Measurements from ENCODE around the gene FBRS.
"Not testable (repeated sequence)": the region's sequence is repeated elsewhere in the genome, so short reads cannot be mapped to it uniquely, and the experiment has no call there.

Gene FBRS

DNA sequence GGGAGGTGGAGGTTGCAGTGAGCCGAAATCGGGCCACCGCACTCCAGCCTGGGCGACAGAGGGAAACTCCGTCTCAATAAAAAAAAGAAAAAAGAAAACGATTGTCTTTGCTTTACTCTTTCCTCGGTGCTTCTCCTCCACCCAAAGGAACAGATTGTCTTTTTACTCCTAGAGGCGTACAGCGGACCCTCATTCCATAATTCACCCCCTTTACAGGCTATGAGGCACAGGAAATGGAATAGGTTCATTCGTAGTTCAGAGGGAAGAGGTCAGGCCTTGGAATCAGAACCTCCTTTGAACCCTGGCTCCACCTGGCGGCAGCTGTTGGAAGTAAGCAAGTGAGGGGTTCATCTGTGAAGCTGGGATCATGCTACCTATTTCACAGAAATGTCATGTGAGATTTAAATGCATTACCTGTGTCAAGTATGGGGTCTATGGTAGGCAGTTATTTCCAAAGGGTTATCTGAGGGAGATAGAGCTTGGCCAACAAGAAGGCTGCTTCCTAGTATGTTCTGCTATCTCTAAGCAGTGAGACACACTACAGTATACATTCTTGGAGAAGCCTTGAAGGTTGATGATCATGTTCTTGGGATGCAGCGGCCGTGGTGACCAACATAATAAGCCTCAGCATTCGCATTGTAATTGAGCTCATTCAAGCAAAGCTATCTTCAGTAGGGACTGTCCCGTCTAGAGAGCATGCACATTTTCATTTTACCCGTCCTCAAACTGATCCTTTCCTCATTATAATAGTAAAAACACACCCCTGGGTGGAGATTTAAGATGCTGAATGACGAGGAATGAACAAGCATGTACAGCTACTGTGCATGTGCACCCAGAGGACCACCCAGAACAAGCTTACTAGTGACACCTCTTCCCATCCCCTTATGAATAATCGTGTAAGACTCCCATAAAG is 29.3 kb upstream of the FBRS start:
- no peak overlapping the region for H3K27ac ChIP-seq
- no peak for DNase-seq (ENCODE audit: low spot score)
- TF ChIP-seq, protein P1, sequence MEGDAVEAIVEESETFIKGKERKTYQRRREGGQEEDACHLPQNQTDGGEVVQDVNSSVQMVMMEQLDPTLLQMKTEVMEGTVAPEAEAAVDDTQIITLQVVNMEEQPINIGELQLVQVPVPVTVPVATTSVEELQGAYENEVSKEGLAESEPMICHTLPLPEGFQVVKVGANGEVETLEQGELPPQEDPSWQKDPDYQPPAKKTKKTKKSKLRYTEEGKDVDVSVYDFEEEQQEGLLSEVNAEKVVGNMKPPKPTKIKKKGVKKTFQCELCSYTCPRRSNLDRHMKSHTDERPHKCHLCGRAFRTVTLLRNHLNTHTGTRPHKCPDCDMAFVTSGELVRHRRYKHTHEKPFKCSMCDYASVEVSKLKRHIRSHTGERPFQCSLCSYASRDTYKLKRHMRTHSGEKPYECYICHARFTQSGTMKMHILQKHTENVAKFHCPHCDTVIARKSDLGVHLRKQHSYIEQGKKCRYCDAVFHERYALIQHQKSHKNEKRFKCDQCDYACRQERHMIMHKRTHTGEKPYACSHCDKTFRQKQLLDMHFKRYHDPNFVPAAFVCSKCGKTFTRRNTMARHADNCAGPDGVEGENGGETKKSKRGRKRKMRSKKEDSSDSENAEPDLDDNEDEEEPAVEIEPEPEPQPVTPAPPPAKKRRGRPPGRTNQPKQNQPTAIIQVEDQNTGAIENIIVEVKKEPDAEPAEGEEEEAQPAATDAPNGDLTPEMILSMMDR (IDR thresholded peaks at IDR 0.05), result peak; percentile 80
- H3K4me3 ChIP-seq, result peak overlapping the region; percentile 29

DNA sequence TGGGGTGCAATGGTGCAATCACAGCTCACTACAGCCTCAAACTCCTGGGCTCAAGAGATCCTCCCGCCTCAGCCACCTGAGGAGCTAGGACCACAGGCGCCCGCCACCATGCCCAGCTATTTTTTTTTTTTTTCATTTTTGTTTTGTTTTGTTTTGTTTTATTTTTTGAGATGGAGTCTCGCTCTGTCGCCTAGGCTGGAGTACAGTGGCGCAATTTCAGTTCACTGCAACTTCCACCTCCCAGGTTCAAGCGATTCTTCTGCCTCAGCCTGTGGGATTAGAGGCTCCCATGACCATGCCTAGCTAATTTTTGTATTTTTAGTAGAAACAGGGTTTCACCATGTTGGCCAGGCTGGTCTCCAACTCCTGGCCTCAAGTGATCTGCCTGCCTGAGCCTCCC is 25.8 kb upstream of the FBRS start:
- DNase-seq (ENCODE audit: low spot score); H3K4me3 ChIP-seq; H3K27ac ChIP-seq: not testable (repeated sequence)

DNA sequence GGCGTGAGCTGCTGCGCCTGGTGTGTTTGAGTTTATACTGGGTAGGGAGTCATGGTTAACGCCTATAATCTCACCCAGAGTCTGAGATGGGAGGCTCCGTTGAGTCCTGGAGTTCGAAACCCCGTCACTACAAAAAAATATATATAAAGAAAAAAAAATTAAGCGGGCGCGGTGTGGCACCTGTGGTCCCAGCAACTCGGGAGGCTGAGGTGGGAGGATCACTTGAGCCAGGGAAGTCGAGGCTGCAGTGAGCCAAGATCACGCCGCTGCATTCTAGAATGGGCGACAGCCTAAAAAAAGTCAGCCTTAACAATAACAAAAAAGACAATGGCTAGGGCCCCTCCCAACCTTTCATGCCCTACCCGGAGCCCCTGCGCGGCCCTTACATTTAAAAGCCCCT is 24.7 kb upstream of the FBRS start:
- H3K27ac ChIP-seq, result peak overlapping the region; percentile 75 to 96
- H3K4me3 ChIP-seq, result peak overlapping the region; percentile 85
- DNase-seq (ENCODE audit: low spot score), result no peak
- TF ChIP-seq, protein P1 (IDR thresholded peaks at IDR 0.05), result no peak

DNA sequence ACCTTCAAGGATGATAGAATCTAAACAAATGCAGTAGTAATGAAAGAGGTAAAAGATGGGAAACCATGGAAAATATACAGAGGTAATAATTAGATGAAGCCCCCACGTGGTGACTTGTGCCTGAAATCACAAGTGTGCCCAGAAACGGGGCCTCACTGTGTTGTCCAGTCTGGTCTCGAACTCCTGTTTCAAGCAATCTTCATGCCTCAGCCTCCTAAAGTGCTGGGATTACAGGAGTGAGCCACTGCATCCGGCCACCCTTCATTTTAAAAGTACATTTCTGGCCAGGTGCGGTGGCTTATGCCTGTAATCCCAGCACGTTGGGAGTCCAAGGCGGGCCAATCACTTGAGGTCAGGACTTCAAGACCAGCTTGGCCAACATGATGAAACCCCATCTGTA is 21.6 kb upstream of the FBRS start:
- H3K27ac ChIP-seq, result no peak overlapping the region

DNA sequence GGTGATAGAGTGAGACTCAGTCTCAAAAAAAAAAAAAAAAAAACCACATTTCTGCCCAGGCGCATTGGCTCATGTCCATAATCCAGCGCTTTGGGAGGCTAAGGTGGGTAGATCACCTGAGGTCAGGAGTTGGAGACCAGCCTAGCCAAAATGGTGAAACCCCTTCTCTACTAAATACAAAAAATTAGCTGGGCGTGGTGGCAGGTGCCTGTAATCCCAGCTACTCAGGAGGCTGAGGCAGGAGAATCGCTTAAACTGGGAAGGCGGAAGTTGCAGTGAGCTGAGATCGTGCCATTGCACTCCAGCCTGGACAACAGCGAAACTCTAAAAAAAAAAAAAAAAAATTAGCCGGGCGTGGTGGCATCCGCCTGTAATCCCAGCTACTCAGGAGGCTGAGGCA is 21.1 kb upstream of the FBRS start:
- DNase-seq (ENCODE audit: low spot score); H3K4me3 ChIP-seq; H3K27ac ChIP-seq: not testable (repeated sequence)

More for the DNA sequence above, 21.6 kb upstream of the FBRS start:
- H3K4me3 ChIP-seq, result no peak overlapping the region
- TF ChIP-seq, protein P1 (IDR thresholded peaks at IDR 0.05), result no peak
- DNase-seq (ENCODE audit: low spot score), result no peak

DNA sequence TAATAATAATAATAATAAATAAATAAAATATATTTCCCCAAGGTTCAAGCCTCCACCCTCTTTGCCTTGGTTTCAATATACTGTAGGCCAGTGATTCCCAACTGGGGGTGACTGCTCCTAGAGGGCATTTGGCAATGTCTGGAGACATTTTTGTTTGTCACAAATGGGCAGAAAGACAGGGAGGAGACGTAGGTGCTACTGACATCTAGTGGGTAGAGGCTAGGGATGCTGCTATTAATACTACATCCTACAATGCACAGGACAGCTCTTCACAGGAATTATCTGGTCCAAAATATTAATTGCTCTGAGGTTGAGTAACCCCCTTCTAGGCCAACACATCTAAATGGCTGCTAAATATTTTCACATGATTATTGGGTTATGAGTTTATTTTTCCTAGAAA is 20.3 kb upstream of the FBRS start:
- TF ChIP-seq, protein P1 (IDR thresholded peaks at IDR 0.05), result no peak
- no peak for DNase-seq (ENCODE audit: low spot score)
- Histone ChIP-seq H3K27ac (no peak overlapping the region), H3K4me3 (no peak overlapping the region)

DNA sequence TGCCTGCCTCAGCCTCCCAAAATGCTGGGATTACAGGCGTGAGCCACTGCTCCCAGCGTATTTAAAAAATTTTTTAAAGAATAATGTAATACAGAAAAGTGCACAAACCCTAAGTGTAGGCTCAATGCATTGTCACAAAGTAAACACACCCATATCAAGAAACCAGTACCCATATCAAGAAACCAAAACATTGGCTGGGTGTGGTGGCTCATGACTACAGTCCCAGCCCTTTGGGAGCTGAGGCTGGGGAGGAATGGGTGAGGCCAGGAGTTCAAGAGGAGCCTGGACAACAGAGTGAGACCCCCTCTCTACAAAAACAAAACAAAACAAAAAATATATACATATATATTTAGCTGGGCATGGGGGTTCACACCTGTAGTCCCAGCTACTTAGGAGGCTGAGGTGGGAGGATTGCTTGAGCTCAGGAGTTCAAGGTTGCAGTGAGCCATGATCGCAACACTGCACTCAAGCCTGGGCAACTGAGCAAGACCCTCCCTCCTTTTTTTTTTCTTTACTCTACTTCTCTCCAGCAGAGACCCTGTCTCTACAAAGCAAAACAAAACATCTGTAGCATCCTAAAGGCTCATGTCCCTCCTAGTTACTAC is 16.8 kb upstream of the FBRS start:
- no peak for DNase-seq (ENCODE audit: low spot score)
- no peak overlapping the region for H3K27ac ChIP-seq
- TF ChIP-seq, protein P1 (IDR thresholded peaks at IDR 0.05), result no peak

DNA sequence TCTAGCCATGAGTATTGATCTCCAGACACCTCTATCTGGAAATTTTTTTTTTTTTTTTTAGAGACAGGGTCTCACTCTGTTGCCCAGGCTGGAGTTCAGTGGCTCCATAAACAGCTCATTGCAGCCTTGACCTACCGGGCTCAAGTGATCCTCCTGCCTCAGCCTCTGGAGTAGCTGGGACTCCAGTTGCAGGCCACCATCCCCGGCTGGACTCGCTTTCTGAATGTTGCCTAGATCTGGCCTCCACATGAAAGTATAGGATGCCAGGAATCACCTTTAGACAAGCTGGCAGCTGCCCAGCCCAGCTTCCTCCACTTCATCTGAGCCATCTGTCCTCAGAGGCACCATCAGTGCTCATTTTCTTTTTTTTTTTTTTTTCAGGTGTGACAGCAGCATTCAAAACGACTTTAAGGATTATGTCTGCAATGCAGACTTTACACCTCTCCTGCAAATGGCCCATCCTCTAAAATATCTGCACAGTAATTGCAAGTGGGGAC is 13.8 kb upstream of the FBRS start:
- H3K4me3 ChIP-seq, result no peak overlapping the region
- H3K27ac ChIP-seq, result no peak overlapping the region
- TF ChIP-seq, protein P1 (IDR thresholded peaks at IDR 0.05), result no peak
- no peak for DNase-seq (ENCODE audit: low spot score)

More for the DNA sequence above, 16.8 kb upstream of the FBRS start:
- H3K4me3 ChIP-seq, result no peak overlapping the region

All from coronary artery (tissue), 2 donors.